GM18498 (cell line): Measurements from ENCODE around the gene PCTP.

Experiments
- ATAC-seq: cut with Tn5 transposase; IDR thresholded peaks from one replicate; pipeline ENCODE4 v1.9.1; 2021; ENCODE audit warnings: mild to moderate bottlenecking, moderate library complexity; ENCODE audit not compliant: unreplicated experiment

The PCTP gene

DNA sequence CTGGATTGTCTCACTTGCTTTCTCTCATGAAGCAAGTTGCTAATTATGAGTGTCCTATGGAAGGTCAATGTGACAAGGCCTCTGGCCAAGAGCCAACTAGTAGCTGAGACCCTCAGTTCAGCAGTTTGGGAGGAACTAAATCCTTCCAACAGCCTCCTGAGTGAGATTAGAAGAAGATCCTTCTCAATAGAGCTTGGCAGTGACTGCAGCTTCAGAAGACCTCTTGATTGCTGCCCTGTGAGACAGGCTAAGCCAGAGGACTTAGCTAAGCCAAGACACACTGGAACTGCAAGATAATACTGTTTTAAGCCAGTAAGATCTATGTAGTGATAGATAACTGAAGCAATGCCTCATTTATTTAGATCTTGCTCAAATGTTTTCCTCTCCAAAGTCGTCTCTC lies 34.3 kb downstream of the PCTP start:
- ATAC-seq, result no peak

DNA sequence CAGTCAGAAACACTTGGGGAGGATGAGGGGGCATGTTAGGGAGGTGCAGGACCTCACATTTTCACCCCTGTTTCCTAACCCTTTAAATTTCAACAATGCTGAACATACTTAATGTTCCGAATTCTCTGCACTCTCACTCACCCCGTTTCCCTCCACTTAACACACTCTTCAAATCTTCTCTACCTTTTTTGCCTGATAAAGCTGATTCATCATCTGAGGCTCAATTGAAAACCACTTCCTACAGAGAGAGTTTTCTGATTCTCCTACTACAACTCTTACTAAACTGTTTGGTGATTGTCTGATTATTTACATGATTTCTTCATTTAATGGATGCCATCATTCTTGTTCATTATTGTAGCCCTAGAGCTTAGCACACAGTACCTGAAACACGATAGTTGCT lies 42.4 kb downstream of the PCTP start:
- ATAC-seq, result no peak

DNA sequence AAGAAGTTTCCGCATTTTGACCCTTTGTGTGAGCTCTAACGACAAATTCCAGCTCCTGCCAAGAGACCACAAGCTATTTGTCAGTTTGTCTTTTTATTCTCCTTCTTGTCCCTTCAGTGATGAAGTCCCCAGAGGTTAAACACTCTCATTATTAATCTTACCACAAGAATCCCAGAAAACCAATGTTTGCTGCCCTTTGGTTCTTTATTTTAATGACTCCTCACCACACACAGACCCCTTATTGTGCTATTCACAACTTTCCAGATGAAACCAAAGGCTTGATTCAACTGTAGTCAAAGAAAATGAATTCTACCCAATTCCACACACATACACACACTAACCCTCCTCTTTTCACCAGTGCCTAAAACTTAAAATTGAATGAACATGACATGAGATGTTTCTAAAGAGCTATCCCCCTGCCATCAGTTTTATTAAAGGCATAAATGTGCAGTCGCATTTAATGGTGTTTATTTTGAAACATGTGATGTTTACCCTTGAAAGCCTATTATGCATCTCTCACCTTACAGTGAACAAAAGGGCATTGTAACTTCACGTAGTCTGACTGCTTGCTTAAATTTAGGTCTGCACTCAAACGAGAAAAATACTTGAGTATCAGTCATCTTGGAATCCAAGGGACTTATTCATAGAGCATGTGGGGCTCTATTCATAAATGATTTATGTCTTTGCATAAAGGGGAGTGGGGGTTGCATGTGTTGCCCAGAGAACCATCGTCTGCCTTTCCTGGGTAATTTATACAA lies 44.1 kb downstream of the PCTP start:
- no peak for ATAC-seq

DNA sequence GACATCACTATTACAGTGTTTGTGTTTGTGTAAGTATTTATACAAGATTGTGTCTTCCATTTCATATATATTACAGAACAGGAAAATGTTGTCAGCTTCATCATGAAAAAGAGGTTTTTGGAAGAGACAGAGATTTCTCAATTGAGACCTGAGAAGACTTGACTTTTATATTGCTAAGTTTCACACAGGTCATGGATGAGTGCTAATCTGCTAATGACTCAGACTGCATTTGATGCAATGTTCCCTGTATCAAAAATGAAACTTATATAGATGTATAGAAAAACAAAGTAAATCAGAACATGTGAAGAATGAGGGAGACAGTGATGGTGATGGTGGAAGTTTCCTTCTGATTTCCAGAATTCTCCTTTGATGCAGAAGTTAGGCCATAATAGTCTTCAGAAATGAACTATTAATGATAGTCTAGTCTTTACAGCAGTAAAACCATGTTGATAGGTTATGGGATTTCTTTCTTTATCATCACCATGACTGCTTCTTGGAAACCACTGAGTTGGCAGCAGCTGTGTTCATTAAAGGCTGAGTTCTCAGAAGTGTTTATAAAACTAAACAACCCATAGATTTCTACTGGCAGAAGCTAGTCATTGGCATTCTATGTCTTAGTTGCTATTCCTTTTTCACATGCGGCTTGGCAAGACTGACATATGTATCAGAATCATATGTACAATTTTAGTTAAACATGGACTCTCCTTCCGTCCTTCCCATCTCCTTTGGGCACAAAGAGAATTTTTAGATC lies 56.1 kb downstream of the PCTP start:
- ATAC-seq, result no peak

DNA sequence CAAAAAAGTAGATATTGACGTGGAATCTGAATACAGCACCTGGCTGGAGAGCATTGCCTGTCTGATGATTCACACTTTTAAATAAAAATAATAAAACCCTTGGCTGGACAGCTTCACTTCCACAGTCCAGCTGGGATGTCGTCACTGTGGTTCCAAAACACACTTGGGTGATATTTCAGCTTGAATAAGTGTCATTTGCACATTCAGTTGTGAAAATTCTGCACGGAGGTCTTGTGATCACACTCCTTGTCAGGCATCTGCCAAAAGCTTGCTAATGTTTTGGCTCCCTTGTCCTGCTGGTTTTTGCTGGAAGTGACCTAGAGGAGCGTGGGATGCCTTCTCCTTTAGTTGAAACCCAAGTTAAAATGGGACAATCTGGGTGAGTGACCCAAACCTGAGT lies 60.7 kb downstream of the PCTP start:
- ATAC-seq, result no peak

DNA sequence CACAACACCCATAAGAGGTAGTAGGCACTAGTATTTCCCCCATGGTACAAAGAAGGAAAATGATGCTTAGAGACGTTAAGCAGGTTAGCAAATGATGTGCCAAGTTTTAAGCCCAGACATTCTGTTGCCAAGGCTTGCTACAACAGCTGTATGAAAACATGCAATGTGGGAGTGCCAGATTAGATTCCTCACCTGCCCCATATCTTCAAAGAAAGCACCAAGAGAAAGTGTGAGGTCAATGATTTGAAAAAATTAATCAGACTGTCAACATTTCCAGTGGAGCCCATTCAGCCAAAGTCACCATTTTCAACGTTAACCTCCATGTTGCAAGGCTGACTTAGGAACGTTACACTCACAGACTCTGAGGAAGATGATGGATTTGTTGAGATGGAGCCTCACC lies 61.5 kb downstream of the PCTP start:
- ATAC-seq, result no peak

DNA sequence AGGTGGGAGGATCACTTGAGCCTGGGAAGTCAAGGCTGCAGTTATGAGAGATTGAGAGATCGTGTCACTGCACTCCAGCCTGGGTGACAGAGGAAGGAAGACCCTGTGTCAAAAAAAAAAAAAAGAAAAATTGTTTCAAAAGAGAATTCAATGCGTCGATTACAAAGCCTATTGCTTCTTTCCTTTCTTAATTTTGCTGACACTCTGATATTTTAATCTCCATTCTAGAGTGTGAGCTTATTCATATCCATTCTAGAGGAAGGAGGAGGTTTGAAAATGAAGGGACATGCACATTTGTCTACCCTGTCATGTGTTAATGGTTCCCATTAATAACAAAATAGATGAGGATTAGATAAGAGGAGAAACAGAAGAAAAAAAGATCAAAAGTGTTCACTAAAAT lies 63.1 kb downstream of the PCTP start:
- no peak for ATAC-seq

DNA sequence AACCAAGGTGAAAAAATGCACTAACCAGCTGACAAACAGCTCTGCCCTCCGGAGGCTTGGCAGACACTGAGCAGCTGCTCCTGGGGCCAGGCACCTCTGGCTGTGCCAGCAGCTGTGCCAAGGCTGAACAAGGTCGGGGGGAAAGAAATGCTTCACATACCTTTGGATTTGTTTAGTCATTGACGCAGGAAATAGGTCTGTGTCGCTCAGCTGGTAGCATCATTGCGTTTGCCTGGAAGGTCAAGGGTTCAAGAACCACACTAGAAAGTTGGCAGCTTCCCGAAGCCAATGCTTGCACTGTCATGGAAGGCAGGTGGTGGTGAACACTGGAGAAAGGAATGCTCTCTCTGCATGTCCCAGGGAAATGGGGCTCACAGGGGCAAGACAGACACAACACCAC lies 63.5 kb downstream of the PCTP start:
- no peak for ATAC-seq

DNA sequence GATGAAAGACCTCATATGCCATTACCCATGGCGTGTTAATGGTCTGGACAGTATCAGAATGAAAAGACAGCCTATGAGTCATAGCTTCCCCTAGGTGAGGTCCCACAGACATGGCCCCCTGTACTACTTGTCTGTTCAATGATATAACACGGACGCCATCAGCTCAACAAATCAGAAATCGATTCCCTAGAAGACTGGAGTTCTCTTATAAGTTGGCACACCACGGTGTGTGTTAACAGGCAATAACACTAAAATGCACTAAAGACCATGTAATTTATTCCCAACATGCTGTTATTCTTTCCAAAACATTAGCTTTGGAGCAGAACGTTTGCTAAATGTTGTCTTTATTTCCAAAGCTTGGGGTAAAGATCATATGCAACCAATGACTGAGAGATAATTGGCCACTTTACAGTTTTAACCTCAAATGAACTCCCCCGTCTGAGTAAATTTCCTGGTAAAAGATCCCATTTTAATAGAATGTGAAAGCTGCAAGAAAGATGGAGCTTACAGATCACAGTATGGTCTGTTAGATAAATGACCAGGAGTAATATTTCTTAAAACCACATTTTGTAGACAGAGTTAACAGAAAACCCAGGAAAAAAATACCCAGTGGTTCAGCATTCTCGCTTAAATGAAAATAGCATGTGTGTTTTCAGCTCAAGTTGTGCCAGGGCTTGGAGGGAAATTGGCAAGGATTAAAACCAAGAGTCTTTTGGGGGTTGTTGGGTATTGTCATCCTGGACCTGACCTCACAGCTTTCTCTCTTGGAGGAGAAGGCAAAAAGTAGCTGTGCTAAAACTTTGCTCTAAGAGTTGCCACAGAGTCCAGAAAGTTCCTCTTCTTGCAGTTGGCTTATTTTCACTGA lies 65.9 kb downstream of the PCTP start:
- no peak for ATAC-seq

DNA sequence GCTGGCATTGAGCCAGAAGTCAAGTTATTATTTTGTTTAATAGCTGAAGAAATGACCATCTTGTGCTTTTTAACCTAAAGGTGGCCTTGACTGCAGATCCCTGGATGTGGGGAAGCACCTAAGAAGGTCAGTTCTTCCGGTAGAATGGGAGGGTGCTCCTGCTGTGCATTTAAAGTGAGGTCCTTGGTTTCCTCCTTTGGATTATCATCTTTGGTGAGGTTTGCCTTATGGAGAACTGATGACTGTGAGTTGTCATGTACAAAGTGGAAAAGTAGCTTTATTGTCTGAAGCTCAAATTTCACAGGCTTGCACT lies 66.5 kb downstream of the PCTP start:
- no peak for ATAC-seq

DNA sequence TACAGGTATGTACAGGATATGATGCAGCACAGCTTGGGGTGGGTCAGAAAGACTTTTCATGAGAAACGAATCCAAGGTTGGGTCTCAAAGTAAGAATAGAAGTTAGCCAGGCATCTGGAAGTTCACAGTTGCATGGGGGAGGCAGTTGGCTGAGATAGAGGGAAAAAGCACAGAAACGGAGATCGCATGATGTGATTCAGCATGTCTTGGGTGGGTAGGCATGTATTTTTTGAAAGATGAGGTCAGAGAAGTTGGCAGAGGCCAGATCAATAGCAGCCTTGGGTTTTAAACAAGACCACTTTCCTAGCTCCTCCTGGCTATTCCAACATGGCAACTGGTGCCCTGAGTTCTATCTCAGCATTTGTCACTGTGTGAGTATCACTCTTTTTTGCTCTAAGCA lies 67.2 kb downstream of the PCTP start:
- ATAC-seq, result no peak

DNA sequence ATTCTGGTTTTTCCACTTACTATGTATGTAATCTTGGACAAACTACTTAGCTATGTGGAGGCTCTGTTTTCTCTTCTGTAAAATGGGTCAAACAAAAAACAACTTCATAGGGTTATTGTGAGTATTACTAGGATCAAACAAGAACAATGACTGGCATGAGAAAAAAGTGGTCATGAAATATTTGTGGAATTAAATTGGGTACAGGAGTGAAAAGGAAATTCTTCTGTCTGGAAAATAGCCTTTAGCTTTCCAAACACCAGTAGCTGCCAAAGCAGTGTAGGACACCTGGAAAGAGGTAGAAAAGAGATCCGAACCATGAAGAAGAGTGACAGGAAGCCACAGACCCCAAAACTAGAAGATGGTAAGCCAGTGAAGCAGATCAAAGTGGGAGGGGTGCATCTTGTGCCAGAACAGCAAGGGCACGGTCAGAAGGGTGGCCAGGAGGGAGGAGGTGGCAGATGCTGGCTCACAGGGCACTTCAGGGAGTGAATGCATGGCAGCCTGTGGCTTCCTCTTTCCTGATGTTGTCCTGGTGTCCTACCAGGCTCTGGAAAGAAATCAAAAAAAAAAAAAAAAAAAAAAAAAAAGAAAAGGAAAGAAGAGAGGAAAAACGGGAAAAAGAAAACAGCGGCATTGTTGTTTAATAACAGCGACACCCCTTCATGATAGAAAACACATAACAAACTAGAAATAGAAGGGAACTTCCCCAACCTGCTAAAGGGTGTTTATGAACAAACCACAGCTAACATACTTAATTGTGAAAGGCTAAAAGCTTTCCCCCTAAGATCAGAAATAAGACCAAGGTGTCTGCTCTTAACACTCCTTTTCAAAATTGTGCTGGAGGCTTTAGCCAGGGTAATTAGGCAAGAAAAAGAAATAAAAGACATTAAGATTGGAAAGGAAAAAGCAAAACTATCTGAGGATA lies 67.9 kb downstream of the PCTP start:
- no peak for ATAC-seq

DNA sequence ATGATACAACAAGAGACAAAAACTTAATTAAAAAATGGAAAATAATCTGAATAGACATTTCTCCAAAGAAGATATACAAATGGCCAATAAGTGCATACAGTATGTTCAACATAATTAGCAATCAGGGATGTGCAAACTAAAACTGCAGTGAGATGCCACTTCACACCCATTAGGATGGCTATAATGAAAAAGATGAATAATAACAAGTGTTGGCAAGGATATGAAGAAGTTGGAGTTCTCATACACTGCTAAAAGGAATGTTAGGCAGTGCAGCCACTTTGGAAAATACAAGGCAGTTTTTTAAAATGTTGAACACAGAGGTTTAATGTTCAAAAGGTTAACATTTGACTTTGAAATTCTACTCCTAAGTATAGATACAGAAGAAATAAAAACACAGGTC lies 69.8 kb downstream of the PCTP start:
- no peak for ATAC-seq

DNA sequence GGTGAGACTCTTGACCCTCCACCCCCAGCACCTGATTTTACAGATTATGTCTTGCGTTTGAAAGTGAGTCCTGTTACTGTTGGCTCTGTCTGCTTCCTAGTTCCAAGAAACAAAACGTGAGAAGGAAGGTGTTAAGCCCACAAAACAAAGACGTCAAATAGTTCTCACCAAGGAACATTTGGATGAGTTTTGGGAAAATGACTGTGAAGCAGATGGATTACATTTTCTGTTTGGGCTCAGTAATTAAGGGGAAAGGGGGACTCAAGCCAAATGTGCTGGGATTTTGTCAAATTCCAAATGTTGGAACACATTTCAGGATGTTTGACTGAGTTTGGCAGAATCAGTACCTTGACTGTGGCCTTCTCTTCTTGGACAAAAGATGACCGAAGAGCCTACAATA lies 71.2 kb downstream of the PCTP start:
- ATAC-seq, result no peak

DNA sequence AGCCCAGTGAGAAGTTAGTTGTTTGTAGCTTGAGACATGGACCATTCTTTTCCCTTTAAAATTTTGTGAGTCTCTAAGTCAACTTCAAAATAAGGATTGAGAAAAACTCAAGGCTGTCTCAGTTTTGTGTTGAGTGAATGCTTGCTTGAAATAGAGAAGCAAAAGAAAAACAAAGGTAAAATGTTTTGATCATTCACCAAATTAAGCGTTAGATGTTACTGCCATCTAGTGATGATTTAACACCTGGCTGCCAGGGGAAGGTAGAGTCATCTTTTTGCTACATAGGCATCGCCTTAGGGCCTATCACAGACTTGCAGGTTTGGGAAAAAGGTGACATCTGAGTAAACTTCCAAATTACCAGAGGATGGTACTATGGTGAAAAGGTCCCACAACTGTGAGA lies 74.4 kb downstream of the PCTP start:
- no peak for ATAC-seq
